ENCODE data around the gene PRKCH. TPM values are rescaled to one million over a fixed set of nuclear protein-coding genes. Genes with fewer than 3 reads are reported as not detected.

Gene PRKCH
- total RNA-seq, 3 donors from 2014 or later (not counting 1 experiment from before 2014, with no cell fraction given): 610 to 756 (median 618) TPM

DNA sequence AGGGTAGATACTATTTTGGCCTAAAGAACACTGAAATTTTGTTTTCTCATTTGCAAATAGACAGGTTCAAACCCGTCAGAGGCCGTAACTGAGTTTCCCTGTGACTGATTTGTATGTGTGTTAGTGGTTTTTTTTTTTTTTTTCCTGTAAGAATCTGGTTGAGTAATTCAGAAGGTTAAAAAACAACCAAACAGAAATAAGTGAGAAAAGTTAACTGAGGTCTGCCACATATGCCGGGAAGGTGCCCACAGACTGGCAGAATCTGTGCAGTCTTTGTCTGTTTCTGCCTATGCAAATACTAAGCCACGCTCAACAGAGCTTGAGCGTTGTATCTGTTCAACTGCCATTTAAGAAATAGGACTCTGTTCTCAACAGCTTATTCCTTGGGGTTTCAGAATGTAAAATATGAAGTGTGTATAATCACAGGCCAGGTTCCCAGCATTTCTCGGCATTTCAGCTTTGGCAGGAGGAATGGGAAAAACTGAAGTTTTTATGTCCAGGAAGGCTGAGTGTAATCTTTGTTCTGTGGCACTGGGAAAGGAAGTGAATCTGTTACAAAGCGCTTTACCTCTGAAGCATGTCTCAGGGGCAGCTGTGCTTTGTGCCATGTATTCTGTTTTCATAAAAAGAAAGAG, 181.9 kb downstream of the PRKCH start:
- peaks cover 24% of the 10 kb centered on the region for H3K36me3 ChIP-seq (ENCODE audit: control insufficient read depth, insufficient read depth, low read length)
- Mint-ChIP-seq H3K27me3 (ENCODE audit: low read depth in 2 of 2) (no peaks in the 10 kb centered on the region), H3K4me1 (peaks cover 94 to 98% of the 10 kb centered on the region in 2 donors), H3K9me3 (no peaks in the 10 kb centered on the region), H3K36me3 (peaks cover 12% of the 10 kb centered on the region), H3K4me3 (peak overlapping the region; percentile 87), H3K27ac (peak overlapping the region in 1 of 2 donors; percentile 93)
- ATAC-seq: peak; percentile 80 to 86 (median 83)
- TF ChIP-seq, protein P1, sequence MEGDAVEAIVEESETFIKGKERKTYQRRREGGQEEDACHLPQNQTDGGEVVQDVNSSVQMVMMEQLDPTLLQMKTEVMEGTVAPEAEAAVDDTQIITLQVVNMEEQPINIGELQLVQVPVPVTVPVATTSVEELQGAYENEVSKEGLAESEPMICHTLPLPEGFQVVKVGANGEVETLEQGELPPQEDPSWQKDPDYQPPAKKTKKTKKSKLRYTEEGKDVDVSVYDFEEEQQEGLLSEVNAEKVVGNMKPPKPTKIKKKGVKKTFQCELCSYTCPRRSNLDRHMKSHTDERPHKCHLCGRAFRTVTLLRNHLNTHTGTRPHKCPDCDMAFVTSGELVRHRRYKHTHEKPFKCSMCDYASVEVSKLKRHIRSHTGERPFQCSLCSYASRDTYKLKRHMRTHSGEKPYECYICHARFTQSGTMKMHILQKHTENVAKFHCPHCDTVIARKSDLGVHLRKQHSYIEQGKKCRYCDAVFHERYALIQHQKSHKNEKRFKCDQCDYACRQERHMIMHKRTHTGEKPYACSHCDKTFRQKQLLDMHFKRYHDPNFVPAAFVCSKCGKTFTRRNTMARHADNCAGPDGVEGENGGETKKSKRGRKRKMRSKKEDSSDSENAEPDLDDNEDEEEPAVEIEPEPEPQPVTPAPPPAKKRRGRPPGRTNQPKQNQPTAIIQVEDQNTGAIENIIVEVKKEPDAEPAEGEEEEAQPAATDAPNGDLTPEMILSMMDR (IDR thresholded peaks at IDR 0.05): no peak
- H3K27me3 ChIP-seq (ENCODE audit: control insufficient read depth, insufficient read depth, low read length): no peaks in the 10 kb centered on the region
- intact Hi-C loops (cut with micrococcal nuclease): loop anchor here (2.0 kb wide), 1 partner anchor 26 kb away; no protein-coding TSS in a partner anchor
- peak overlapping the region; percentile 69 for H3K27ac ChIP-seq (ENCODE audit: low read length)
- H3K4me1 ChIP-seq (ENCODE audit: control insufficient read depth, insufficient read depth, low read length): peaks cover 42% of the 10 kb centered on the region
- whole genome bisulfite sequencing (ENCODE audit: insufficient coverage): 9% methylated on average over 7 of the region's 7 CpGs
- DNase-seq: peak; percentile 54 to 84
- H3K4me3 ChIP-seq (ENCODE audit: low read length): peak overlapping the region; percentile 0
- H3K9me3 ChIP-seq (ENCODE audit: control insufficient read depth, insufficient read depth, low read length): no peaks in the 10 kb centered on the region

- peaks cover 23% of the 10 kb centered on the region for H3K36me3 ChIP-seq (ENCODE audit: control insufficient read depth, insufficient read depth, low read length)
- Mint-ChIP-seq H3K4me3 (peak overlapping the region; percentile 28), H3K27ac (peak overlapping the region in 1 of 2 donors; percentile 93), H3K9me3 (no peaks in the 10 kb centered on the region), H3K4me1 (peaks cover 90 to 97% of the 10 kb centered on the region in 2 donors), H3K36me3 (peaks cover 12% of the 10 kb centered on the region), H3K27me3 (ENCODE audit: low read depth in 2 of 2) (no peaks in the 10 kb centered on the region)
- no peak overlapping the region for H3K4me3 ChIP-seq (ENCODE audit: low read length)
- H3K9me3 ChIP-seq (ENCODE audit: control insufficient read depth, insufficient read depth, low read length): no peaks in the 10 kb centered on the region
- H3K27ac ChIP-seq (ENCODE audit: low read length): peak overlapping the region; percentile 27
- H3K27me3 ChIP-seq (ENCODE audit: control insufficient read depth, insufficient read depth, low read length): no peaks in the 10 kb centered on the region
- intact Hi-C loops (cut with micrococcal nuclease): no loop called here
- peaks cover 42% of the 10 kb centered on the region for H3K4me1 ChIP-seq (ENCODE audit: control insufficient read depth, insufficient read depth, low read length)
- ATAC-seq (no peak), DNase-seq (peak in 1 of 2 donors; percentile 35)
- 100% methylated on average over 2 of the region's 2 CpGs for WGBS (ENCODE audit: insufficient coverage)
- TF ChIP-seq, protein P1 (IDR thresholded peaks at IDR 0.05): no peak
Measured at GRCh38 chr14:61504901-61505300, 183.5 kb downstream of the PRKCH start.

DNA sequence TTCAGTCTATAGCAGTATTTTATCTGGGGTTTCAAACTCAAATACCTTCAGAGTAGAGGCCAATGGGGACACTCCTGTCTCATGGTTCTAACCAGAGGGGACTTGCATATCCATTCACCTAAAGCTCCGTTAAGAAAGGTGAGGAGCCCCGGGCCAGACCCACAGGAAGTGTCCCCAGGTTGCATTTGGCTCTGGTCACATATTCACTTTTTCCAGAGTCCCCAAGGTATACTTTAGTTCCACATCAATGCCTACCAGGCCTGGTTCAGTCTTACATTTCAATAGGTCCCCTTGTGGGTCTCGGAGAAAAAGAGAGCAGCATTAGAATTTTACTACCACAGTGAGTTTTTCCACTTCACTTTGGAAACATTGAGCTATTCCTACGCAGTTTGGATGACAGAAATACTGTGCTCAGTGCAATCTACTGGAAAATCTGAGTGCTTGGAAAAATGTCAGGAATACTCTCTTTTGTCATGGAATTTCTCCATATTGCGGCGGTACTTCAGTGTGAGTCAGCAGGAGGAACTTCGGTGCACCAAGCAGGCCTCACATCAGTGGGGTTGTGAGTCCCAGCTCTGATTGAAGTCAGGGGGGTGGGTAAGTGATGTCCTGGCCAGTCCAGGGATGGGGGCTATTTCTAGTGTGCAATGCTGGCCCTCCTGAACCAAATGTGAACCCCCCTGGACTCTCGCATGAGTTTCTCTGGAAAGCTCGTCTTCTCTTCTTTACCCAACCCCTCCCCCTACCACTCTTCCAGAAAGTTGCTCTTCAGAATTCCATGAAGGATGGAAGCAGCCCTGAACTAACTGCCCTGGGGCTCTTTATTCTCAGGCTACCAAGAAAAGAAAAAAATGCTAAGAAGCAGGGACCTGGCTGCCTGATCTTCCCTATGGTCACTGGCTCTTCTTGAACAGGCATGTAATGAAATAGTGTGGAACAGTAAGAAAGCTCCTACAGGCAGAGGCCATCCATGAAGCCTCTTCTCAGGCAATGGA, 184.7 kb downstream of the PRKCH start:
- H3K4me1 ChIP-seq (ENCODE audit: control insufficient read depth, insufficient read depth, low read length): peaks cover 49% of the 10 kb centered on the region
- peak overlapping the region; percentile 47 for H3K4me3 Mint-ChIP-seq

More for the DNA sequence above, 184.7 kb downstream of the PRKCH start:
- Mint-ChIP-seq H3K9me3 (no peaks in the 10 kb centered on the region), H3K36me3 (peaks cover 12% of the 10 kb centered on the region), H3K4me1 (peaks cover 90 to 97% of the 10 kb centered on the region in 2 donors), H3K27ac (peak overlapping the region in 1 of 2 donors; percentile 93), H3K27me3 (ENCODE audit: low read depth in 2 of 2) (no peaks in the 10 kb centered on the region)
- DNase-seq: no peak
- no peak for ATAC-seq
- intact Hi-C loops (cut with micrococcal nuclease): no loop called here
- Histone ChIP-seq H3K9me3 (ENCODE audit: control insufficient read depth, insufficient read depth, low read length) (no peaks in the 10 kb centered on the region), H3K36me3 (ENCODE audit: control insufficient read depth, insufficient read depth, low read length) (peaks cover 26% of the 10 kb centered on the region), H3K27ac (ENCODE audit: low read length) (no peak overlapping the region), H3K27me3 (ENCODE audit: control insufficient read depth, insufficient read depth, low read length) (no peaks in the 10 kb centered on the region), H3K4me3 (ENCODE audit: low read length) (no peak overlapping the region)
- 91% methylated on average over 9 of the region's 9 CpGs for WGBS (ENCODE audit: insufficient coverage)
- TF ChIP-seq, protein P1 (IDR thresholded peaks at IDR 0.05): no peak

Data from natural killer cell (primary cell).